Skin of body (tissue), 2 donors: ENCODE measurements around the gene MROH2A. TPM values are rescaled to one million over a fixed set of nuclear protein-coding genes. Genes with fewer than 3 reads are reported as not detected.
"Not testable (repeated sequence)": the region's sequence is repeated elsewhere in the genome, so short reads cannot be mapped to it uniquely, and the experiment has no call there.

Experiments used
- DNase-seq: peaks from one replicate; lab custom pipeline; 2025; lab: John Stamatoyannopoulos, UW
- total RNA-seq: library from RNA; depleted of rRNA; stranded (reverse); fragments of >200 nt; gene quantifications from one replicate; pipeline ENCODE4 v1.2.3, GENCODE V29; 2014

Gene MROH2A
- total RNA-seq, 1 donor from 2014 or later: 0.49 TPM

- DNase-seq: no peak
Measured at GRCh38 chr2:233853353-233853752, 75.2 kb downstream of the MROH2A start.

DNA sequence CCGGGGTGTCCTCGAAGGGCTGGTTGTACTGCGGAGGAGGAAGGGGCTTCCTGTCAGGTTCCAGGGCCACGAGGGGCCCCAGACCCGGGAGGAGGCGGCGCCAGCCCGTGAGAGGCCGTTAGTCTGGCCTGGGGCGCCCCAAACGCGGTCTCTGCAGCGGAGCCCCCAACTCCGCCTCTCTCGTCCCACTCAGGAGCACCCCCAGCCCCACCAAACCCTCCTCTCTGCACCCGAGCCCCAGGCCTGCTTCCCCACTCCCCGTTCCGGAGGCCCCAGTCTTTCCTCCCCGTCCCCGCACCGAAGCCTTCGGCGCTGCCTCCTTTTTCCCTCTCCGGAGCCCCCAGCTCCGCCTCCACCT, 75.7 kb downstream of the MROH2A start:
- DNase-seq: no peak

- DNase-seq: peak; percentile 90
Measured at GRCh38 chr2:233854241-233854981, 76.3 kb downstream of the MROH2A start, which contains the start of gene HJURP. Gene HJURP (minus strand): TSS chr2:233854535. CDS start chr2:233854500, 35 bp downstream.

- DNase-seq: no peak
Measured at GRCh38 chr2:233855345-233855744, 77.2 kb downstream of the MROH2A start.

DNA sequence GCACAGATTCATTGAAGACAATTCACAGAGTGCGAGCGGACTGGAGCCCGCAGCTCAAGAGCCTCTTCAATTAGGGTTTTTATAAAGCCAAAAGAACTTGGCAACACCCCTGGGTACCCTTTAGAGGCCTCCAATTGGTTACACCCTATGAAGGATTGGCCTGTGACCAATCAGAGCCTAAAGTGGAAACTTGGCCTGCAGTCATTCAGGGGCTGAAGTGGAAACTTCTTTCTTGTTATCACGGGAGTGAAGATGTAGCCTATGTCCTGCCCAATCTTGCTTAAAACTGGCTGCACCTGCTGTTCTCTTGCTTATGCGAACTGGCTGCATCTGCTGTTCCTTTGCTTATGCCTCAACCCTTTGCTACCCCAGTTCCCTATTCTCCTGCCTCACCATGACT, 78.1 kb downstream of the MROH2A start:
- no peak for DNase-seq

DNA sequence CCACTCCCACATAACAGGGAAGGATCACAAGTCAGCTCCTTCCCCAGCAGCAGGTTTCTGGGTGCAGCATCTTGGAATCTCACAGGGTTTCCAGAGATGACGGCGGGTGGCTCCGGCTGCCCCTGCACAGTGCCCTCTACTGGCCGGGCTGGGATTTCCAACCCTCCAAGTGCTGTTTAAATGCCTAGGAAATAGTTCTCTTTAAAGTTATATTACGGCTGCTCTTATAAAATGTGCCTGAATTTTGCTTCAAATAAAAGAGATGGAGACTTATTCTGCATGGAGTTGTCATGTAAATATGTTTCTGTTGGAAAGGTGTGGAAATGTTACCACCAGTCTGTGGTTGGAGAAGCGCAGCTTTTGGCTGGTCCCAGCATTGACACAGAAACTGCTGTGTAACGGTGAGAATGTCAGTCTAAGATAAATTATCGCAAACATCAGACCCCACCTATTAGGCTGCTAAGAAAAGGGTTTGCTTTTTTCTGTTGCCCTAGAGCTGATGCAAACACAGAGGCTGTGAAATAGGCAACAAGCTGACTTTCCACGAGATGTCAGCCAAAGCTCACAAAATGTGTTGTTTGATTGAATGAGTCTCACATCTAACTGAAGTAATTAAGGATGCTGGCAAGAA, 79.5 kb downstream of the MROH2A start:
- no peak for DNase-seq

DNA sequence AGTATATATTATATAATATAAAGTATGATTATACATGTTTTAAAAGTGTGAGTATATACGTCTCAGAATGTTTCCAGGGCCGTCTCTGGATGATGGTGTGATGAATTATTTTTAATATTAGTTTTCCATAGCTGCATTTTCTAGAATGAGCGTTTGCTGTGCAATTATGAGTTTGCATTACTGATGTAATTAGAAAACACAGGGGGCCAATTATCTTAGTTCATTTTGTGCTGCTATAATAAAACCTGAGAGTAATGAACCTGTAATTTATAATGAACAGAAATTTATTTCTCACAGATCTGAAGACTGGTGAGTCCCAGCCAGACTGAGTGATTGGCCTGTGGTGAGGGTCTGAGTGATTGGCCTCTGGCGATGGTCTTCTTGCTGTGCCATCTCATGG, 80.2 kb downstream of the MROH2A start:
- DNase-seq: no peak

DNA sequence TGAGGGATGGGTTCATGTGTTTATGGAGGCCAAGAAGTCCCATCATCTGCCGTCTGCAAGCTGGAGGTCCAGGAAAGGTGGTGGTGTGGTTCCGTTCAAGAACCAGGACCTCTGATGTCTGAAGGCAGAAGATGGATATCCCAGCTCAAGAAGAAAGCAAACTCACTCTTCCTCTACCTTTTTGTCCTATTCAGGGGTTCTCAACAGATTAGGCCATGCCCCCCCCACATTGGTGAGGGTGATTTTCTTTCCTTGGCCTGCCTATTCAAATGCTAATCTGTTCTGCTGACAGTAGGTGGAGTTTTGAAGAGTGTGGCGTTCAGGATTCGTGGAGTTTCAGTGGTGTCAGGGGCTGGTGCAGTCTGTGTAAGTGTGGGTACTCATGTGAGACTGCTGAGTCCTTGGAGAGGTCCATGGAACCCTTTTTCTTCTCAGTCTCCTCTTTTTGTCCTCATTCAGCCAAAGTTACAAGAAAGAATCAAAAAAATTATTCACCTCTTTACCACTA, 84.2 kb downstream of the MROH2A start:
- no peak for DNase-seq

DNA sequence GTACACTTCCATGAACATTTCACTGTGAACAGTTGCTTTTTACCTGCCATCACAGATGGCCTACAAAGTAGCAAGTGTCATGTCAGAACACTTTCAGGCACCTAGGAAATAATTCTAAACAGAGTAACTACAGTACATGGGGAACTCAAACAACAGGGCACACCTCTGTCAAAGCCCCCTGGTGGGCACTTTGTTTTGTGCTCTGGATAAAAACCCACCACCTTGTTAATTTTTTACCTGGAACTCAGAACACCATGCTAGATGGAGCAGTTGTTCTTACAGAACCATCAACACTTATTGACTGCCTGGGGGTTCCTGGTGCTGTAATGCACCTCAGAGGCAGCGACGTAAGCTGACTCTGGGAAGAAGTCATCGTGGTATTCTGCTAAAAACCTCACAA, 87.7 kb downstream of the MROH2A start:
- DNase-seq: no peak

DNA sequence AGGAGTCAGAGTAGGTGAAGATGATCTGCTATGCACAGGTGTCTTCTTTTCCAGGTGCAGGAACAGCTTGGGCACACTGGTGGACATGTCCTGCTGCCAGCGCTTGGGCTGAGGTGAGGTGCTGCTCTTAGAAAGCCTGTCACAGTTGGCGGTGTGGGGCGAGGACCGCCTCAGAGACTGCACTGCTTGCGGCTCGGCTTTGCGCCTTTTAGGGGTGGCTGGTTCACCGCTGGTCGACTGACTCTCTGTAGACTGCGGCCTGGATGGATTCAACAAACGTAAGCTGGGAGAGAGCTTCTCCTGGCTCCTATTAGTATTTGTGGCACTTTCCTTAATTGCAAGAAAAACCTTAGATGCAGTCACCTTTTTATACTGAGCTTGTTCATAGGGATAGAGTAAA, 88.3 kb downstream of the MROH2A start:
- no peak for DNase-seq

DNA sequence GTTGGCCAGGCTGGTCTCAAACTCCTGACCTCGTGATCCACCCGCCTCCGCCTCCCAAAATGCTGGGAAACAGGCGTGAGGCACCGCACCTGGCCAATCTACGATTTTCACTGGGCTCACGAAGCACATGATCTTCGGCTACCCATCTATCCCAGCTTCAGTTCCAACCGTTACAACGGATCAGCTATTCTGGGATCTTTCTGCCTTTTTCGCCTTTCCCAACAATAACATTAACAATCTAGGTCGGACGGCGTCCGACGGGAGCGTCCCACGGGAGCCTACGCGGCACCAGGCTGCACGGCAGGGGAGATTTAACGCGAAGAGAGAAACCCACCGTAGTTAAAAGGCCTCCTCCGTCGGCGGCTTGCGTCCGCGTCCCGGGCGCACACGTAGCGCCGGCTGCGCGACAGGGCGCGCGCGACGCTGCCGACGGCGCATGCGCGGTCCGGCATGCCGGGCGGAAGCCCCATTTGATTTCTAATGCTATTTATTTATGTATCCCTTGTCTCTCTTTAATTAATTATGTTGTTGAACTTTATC, 89.9 kb downstream of the MROH2A start, which contains the start of gene MSL3B:
Gene MSL3B, minus strand, starts transcription at position 394 of the 540 bp plus-strand sequence.
- no peak for DNase-seq

GRCh38 chr2:233871432-233871831, 93.3 kb downstream of the MROH2A start:
- no peak for DNase-seq

DNA sequence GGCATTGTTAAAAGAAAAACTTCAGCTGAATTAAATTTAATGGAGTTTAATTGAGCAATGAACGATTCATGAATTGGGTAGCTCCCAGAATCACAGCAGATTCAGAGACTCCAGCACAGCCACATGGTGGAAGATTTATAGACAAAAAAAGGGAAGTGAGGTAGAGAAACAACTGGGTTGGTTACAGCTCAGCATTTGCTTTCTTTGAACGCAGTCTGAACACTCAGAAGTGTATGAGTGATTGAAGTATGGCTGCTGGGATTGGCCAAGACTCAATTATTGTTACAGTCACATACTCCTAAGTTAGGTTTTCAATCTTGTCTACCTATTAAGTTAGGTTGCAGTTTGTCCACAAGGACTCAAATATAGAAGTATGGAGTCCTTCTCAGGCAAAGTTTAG, 94.0 kb downstream of the MROH2A start:
- DNase-seq: not testable (repeated sequence)

DNA sequence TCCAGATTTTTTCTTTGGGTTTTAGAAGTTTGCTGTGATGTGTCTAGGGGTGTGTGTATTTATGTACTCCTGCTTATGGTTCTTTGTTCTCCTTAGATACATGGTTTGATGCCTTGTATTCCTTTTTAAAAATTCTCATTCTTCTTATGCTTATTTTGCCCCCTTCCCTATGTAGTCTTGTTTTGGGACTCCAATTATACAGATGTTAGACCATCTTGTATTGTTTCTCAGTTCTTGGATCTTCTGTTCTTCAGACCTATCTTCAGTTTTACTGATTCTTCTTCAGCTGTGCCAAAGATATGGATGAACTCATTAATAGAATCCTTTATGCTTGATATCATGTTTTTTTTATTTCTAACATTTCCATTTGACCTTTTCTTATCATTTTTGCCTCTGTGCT, 104.2 kb downstream of the MROH2A start:
- DNase-seq: no peak

Other genes starting within 250 kb of the MROH2A start
- 32.1 TPM for gene USP40, start 211.5 kb upstream of the MROH2A start, total RNA-seq
- gene UGT1A8, start 160.7 kb upstream of the MROH2A start, total RNA-seq: not detected
- gene UGT1A10, start 141.9 kb upstream of the MROH2A start, total RNA-seq: not detected
- not detected for gene UGT1A9, start 106.4 kb upstream of the MROH2A start, total RNA-seq
- gene UGT1A7, start 96.4 kb upstream of the MROH2A start, total RNA-seq: 0.30 TPM
- 3.0 TPM for gene UGT1A6, start 85.4 kb upstream of the MROH2A start, total RNA-seq
- gene UGT1A5, start 65.4 kb upstream of the MROH2A start, total RNA-seq: not detected
- not detected for gene UGT1A4, start 59.6 kb upstream of the MROH2A start, total RNA-seq
- not detected for gene UGT1A3, start 49.3 kb upstream of the MROH2A start, total RNA-seq
- 0.10 TPM for gene UGT1A1, start 18.1 kb upstream of the MROH2A start, total RNA-seq
- gene HJURP, start 76.2 kb downstream of the MROH2A start, total RNA-seq: 6.6 TPM
- gene TRPM8, start 139.0 kb downstream of the MROH2A start, total RNA-seq: 0.10 TPM